Parathyroid adenoma (tissue), 2 donors: ENCODE results near the gene C5orf52.

Experiments used
- H2AFZ ChIP-seq: fragments of 300-600 bp; sonication (generic); one replicate; pipeline ENCODE4 v1.7.0; 2017; ENCODE audit warnings: antibody characterized with exemption, mild to moderate bottlenecking
- H3K27ac ChIP-seq: fragments of 300-600 bp; sonication (generic); one replicate; pipeline ENCODE4 v1.7.0; 2017
- H3K27me3 ChIP-seq: fragments of 300-600 bp; sonication (generic); one replicate; pipeline ENCODE4 v1.7.0; 2017; ENCODE audit warnings: low read length; ENCODE audit not compliant: control insufficient read depth, insufficient read depth
- H3K36me3 ChIP-seq: fragments of 300-600 bp; sonication (generic); one replicate; pipeline ENCODE4 v1.7.0; 2017; ENCODE audit warnings: low read length; ENCODE audit not compliant: control insufficient read depth, insufficient read depth
- H3K4me1 ChIP-seq: fragments of 300-600 bp; sonication (generic); one replicate; pipeline ENCODE4 v1.7.0; 2017; ENCODE audit warnings: control low read depth
- H3K4me2 ChIP-seq: fragments of 300-600 bp; sonication (generic); one replicate; pipeline ENCODE4 v1.7.0; 2017; ENCODE audit warnings: low read length
- H3K4me3 ChIP-seq: fragments of 300-600 bp; sonication (generic); one replicate; pipeline ENCODE4 v1.7.0; 2017; ENCODE audit warnings: low read depth, low read length
- H3K79me2 ChIP-seq: fragments of 300-600 bp; sonication (generic); one replicate; pipeline ENCODE4 v1.7.0; 2017; ENCODE audit warnings: control low read depth
- H3K9ac ChIP-seq: fragments of 300-600 bp; sonication (generic); one replicate; pipeline ENCODE4 v1.7.0; 2017; ENCODE audit warnings: mild to moderate bottlenecking
- H3K9me3 ChIP-seq: fragments of 300-600 bp; sonication (generic); one replicate; pipeline ENCODE4 v1.7.0; 2017; ENCODE audit warnings: low read length; ENCODE audit not compliant: control insufficient read depth
- CTCF ChIP-seq: fragments of 300-600 bp; sonication (generic); IDR thresholded peaks from one replicate; pipeline ENCODE4 v1.7.0; 2017; ENCODE audit warnings: antibody characterized with exemption, mild to moderate bottlenecking
- donor health status: primary hyperparathyroidism.

Gene C5orf52

GRCh38 chr5:157640406-157641066, 30.8 kb upstream of the C5orf52 start:
- no peak overlapping the region for H3K27ac ChIP-seq
- no peaks in the 10 kb centered on the region for H3K4me1 ChIP-seq
- no peaks in the 10 kb centered on the region for H3K9me3 ChIP-seq
- TF ChIP-seq CTCF, result no peak
- H3K4me3 ChIP-seq, result no peak overlapping the region
- H3K79me2 ChIP-seq, result no peaks in the 10 kb centered on the region
- H3K27me3 ChIP-seq, result no peaks in the 10 kb centered on the region
- H3K4me2 ChIP-seq, result no peak overlapping the region
- H3K9ac ChIP-seq, result no peak overlapping the region
- H3K36me3 ChIP-seq, result no peaks in the 10 kb centered on the region
- H2AFZ ChIP-seq, result no peak overlapping the region

DNA sequence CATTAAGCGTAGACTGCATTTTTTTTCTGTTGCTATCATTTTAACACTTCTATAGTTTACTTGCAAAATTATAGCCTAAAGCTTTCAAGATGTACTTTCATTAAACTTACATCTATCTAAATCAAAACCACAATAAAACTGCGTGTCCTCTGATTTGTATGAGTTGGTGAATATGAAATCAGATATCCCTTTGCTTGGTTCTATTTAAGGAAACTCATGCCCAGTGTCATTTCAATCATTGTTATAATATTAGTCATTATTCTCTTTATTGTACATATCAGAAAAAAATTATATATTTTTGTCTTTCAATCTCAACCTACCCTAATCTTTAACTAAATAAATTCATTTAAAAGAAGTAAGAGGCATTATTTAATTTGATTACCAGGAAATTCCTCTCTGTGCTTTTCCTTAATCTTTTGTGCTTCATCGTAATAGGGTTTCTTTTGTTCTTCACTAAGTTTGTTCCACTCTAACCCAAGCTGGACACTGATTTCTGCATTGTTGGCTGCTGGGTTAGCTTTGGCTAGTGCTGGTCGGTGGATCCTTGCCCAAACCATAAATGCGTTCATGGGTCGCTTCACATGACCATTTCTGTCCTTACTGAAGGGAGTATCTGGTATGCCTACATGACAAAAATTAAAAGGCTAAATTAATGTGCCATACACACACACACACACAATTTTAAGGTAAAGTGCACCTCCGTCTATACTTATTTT, 22.9 kb upstream of the C5orf52 start:
- no peak overlapping the region for H3K4me3 ChIP-seq
- no peak overlapping the region for H3K9ac ChIP-seq
- H3K79me2 ChIP-seq, result no peaks in the 10 kb centered on the region
- no peaks in the 10 kb centered on the region for H3K4me1 ChIP-seq
- no peak for TF ChIP-seq CTCF
- no peak overlapping the region for H3K27ac ChIP-seq
- H3K27me3 ChIP-seq, result no peaks in the 10 kb centered on the region
- no peak overlapping the region for H3K4me2 ChIP-seq
- no peak overlapping the region for H2AFZ ChIP-seq
- no peaks in the 10 kb centered on the region for H3K9me3 ChIP-seq
- H3K36me3 ChIP-seq, result no peaks in the 10 kb centered on the region

GRCh38 chr5:157649101-157649500, 22.2 kb upstream of the C5orf52 start:
- no peaks in the 10 kb centered on the region for H3K79me2 ChIP-seq
- no peaks in the 10 kb centered on the region for H3K9me3 ChIP-seq
- TF ChIP-seq CTCF, result no peak
- no peaks in the 10 kb centered on the region for H3K4me1 ChIP-seq
- no peak overlapping the region for H3K4me3 ChIP-seq
- no peak overlapping the region for H2AFZ ChIP-seq
- no peak overlapping the region for H3K9ac ChIP-seq
- H3K36me3 ChIP-seq, result no peaks in the 10 kb centered on the region
- H3K4me2 ChIP-seq, result no peak overlapping the region
- H3K27me3 ChIP-seq, result no peaks in the 10 kb centered on the region
- no peak overlapping the region for H3K27ac ChIP-seq

DNA sequence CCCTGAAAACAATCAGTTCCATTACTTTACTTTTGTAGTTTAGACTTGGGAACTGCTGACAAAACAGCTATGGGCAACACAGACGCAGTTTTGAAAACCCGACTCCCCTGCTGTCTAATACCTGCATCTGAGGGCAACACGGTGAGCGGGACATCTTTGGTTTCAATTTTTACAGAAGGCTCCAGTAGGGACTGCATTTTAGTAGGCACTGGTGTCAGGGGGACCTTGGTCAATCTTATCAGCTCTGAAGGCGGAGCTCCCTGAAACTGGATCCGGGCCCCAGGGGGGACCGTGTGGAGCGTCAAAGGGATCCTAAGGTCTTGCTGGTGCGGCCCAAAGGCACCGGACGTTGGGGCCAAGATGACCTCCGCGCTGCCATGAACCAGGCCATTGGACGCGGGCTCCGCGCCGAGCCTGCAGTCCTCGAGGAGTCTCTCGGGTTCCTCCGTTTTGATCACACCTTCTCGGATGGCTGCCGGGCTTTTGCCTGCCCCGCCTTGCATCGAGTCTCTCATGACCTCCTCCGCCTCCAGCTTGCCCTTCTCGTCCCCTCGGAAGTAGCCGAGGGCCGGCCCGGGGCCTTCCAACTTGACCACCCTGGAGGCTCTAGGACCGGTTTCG, 20.2 kb upstream of the C5orf52 start:
- Histone ChIP-seq H3K4me3 (peak overlapping the region; percentile 33), H3K9me3 (no peaks in the 10 kb centered on the region), H3K36me3 (no peaks in the 10 kb centered on the region), H2AFZ (peak overlapping the region; percentile 63), H3K4me2 (peak overlapping the region; percentile 49), H3K27ac (no peak overlapping the region), H3K4me1 (no peaks in the 10 kb centered on the region), H3K27me3 (no peaks in the 10 kb centered on the region), H3K79me2 (no peaks in the 10 kb centered on the region), H3K9ac (no peak overlapping the region)
- no peak for TF ChIP-seq CTCF
